ENCODE results near the gene SLF2. TPM values are rescaled to one million over a fixed set of nuclear protein-coding genes. Genes with fewer than 3 reads are reported as not detected.

SLF2 gene
- total RNA-seq, 1 experiment from 2014 or later: 13.6 TPM

- no TSS peak for BruUV-seq (replicated peaks)
- no peaks in the 10 kb centered on the region for H3K9me2 ChIP-seq (ENCODE audit: insufficient read depth)
- peak; percentile 67 to 76 for DNase-seq
- H3K4me1 ChIP-seq (replicated peaks; ENCODE audit: insufficient read depth): peaks cover 5% of the 10 kb centered on the region
- CTCF ChIA-PET: no interaction called here
- intact Hi-C loops (cut with micrococcal nuclease; ENCODE audit: unreplicated experiment): loop anchor here (1.0 to 10.0 kb wide), 4 partner anchors 11 to 578 kb away; no protein-coding TSS in a partner anchor
- no peaks in the 10 kb centered on the region for H3K79me2 ChIP-seq (ENCODE audit: low read depth)
- TF ChIP-seq CTCF (conservative IDR thresholded peaks at IDR 0.05) (peak; percentile 78), EZH2 (IDR thresholded peaks at IDR 0.05; ENCODE audit: low read depth) (no peak)
- H3K4me2 ChIP-seq: 0 out of 2 replicates have a peak overlapping the region, but pooled peaks have one; percentile 6
- H3K27me3 ChIP-seq (ENCODE audit: insufficient read depth, low read depth): no peaks in the 10 kb centered on the region
- no peak overlapping the region for H2AFZ ChIP-seq
- no peaks in the 10 kb centered on the region for H4K20me1 ChIP-seq (ENCODE audit: insufficient read depth)
- H3F3A ChIP-seq (ENCODE audit: insufficient read depth, low read depth): peaks cover 13% of the 10 kb centered on the region; the same call in 1 of the 2 replicates
- H3K4me3 ChIP-seq: no peak overlapping the region
- H3K9me3 ChIP-seq (ENCODE audit: insufficient read depth, low read depth): no peaks in the 10 kb centered on the region
- POLR2A ChIA-PET (ENCODE audit: unreplicated experiment): no interaction called here
- H3K27ac ChIP-seq: no peak overlapping the region
- no peaks in the 10 kb centered on the region for H3K36me3 ChIP-seq (ENCODE audit: low read depth)
These were observed 100.0 kb downstream of the SLF2 start for GRCh38 chr10:101012525-101013364.

GRCh38 chr10:101013365-101013825 lies 100.6 kb downstream of the SLF2 start:
- no peak for DNase-seq
- BruUV-seq (replicated peaks): no TSS peak
- CTCF ChIA-PET: interaction anchor here (0.6 kb wide), 1 partner anchor 54 kb away, joined by 6 read pairs; no protein-coding TSS in a partner anchor
- H3F3A ChIP-seq (ENCODE audit: insufficient read depth, low read depth): peaks cover 13% of the 10 kb centered on the region; the same call in 1 of the 2 replicates
- no peak overlapping the region for H3K27ac ChIP-seq
- no peak overlapping the region for H2AFZ ChIP-seq
- TF ChIP-seq EZH2 (IDR thresholded peaks at IDR 0.05; ENCODE audit: low read depth): no peak
- TF ChIP-seq CTCF (conservative IDR thresholded peaks at IDR 0.05): no peak
- POLR2A ChIA-PET (ENCODE audit: unreplicated experiment): interaction anchor here (0.6 kb wide), 1 partner anchor 495 kb away, joined by 5 read pairs; no protein-coding TSS in a partner anchor
- H3K27me3 ChIP-seq (ENCODE audit: insufficient read depth, low read depth): no peaks in the 10 kb centered on the region
- no peaks in the 10 kb centered on the region for H3K9me3 ChIP-seq (ENCODE audit: insufficient read depth, low read depth)
- H3K4me3 ChIP-seq: no peak overlapping the region
- H3K9me2 ChIP-seq (ENCODE audit: insufficient read depth): no peaks in the 10 kb centered on the region
- H3K79me2 ChIP-seq (ENCODE audit: low read depth): no peaks in the 10 kb centered on the region
- 0 out of 2 replicates have a peak overlapping the region, but pooled peaks have one; percentile 6 for H3K4me2 ChIP-seq
- intact Hi-C loops (cut with micrococcal nuclease; ENCODE audit: unreplicated experiment): loop anchor here (1.0 to 10.0 kb wide), 4 partner anchors 12 to 579 kb away; no protein-coding TSS in a partner anchor
- H3K4me1 ChIP-seq (replicated peaks; ENCODE audit: insufficient read depth): peaks cover 5% of the 10 kb centered on the region
- H3K36me3 ChIP-seq (ENCODE audit: low read depth): no peaks in the 10 kb centered on the region
- no peaks in the 10 kb centered on the region for H4K20me1 ChIP-seq (ENCODE audit: insufficient read depth)

GRCh38 chr10:101014230-101014884 lies 101.6 kb downstream of the SLF2 start:
- ChIA-PET POLR2A (ENCODE audit: unreplicated experiment) (interaction anchor here (0.7 kb wide), 1 partner anchor 84 kb away, joined by 3 read pairs; no protein-coding TSS in a partner anchor), CTCF (interaction anchor here (0.6 to 1.0 kb wide), 4 partner anchors 16 to 52 kb away, joined by 3 to 6 read pairs (median 4); partner anchors contain the start of genes PDZD7 and SFXN3)
- H3K4me2 ChIP-seq: no peak overlapping the region
- TF ChIP-seq CTCF (conservative IDR thresholded peaks at IDR 0.05): peak; percentile 76
- no peak for TF ChIP-seq EZH2 (IDR thresholded peaks at IDR 0.05; ENCODE audit: low read depth)
- H3K27me3 ChIP-seq (ENCODE audit: insufficient read depth, low read depth): no peaks in the 10 kb centered on the region
- H4K20me1 ChIP-seq (ENCODE audit: insufficient read depth): no peaks in the 10 kb centered on the region
- intact Hi-C loops (cut with micrococcal nuclease; ENCODE audit: unreplicated experiment): loop anchor here (1.0 to 10.0 kb wide), 4 partner anchors 20 to 580 kb away; no protein-coding TSS in a partner anchor
- H3K4me3 ChIP-seq: no peak overlapping the region
- peaks cover 13% of the 10 kb centered on the region; the same call in 1 of the 2 replicates for H3F3A ChIP-seq (ENCODE audit: insufficient read depth, low read depth)
- no peaks in the 10 kb centered on the region for H3K9me2 ChIP-seq (ENCODE audit: insufficient read depth)
- no peaks in the 10 kb centered on the region for H3K36me3 ChIP-seq (ENCODE audit: low read depth)
- peaks cover 5% of the 10 kb centered on the region for H3K4me1 ChIP-seq (replicated peaks; ENCODE audit: insufficient read depth)
- peak in 1 of 2 experiments; percentile 70 for DNase-seq
- H3K27ac ChIP-seq: no peak overlapping the region
- H3K79me2 ChIP-seq (ENCODE audit: low read depth): no peaks in the 10 kb centered on the region
- H2AFZ ChIP-seq: no peak overlapping the region
- BruUV-seq (replicated peaks): no TSS peak
- H3K9me3 ChIP-seq (ENCODE audit: insufficient read depth, low read depth): no peaks in the 10 kb centered on the region

Measured in PC-9 (cell line).